Embryonic facial prominence (tissue), 1 donor: ENCODE results near the gene CYP26C1.
"Not testable (repeated sequence)": the region's sequence is repeated elsewhere in the genome, so short reads cannot be mapped to it uniquely, and the experiment has no call there.

ENCODE experiments used
- DNase-seq: peaks from one replicate; pipeline ENCODE4 v3.0.0-alpha.2; 2016; ENCODE audit errors: extremely low spot score

CYP26C1 gene

DNA sequence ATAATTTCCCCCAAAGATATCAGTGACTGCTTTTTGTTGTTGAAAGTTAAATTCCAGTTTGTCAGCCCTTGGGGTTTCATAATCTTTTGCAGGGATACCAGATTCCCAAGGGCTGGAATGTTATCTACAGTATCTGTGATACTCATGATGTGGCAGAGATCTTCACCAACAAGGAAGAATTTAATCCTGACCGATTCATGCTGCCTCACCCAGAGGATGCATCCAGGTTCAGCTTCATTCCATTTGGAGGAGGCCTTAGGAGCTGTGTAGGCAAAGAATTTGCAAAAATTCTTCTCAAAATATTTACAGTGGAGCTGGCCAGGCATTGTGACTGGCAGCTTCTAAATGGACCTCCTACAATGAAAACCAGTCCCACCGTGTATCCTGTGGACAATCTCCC lies 16.3 kb downstream of the CYP26C1 start:
- no peak for DNase-seq

DNA sequence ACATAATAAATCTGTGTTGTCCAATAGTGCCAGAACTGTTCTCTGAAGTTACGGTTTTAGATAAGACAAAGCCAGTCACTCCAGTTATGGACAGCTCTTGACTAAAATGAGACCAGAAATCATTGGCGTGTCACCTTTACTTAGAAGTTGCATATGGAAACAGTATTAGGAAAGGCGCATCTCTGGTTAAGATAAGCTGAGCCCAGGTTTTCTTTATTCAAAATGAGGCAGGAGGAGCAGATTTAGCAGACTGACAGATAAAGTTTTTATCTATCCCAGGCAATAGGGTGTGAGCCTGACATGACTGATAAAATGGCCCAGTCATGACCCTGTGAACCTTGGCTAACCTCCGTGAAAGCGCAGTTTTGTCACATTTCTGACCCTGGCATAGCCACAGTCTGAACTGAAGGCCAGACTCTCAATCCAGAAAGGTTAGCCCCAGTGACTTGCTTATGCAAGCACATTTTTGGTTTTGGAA lies 17.3 kb downstream of the CYP26C1 start:
- DNase-seq = no peak

DNA sequence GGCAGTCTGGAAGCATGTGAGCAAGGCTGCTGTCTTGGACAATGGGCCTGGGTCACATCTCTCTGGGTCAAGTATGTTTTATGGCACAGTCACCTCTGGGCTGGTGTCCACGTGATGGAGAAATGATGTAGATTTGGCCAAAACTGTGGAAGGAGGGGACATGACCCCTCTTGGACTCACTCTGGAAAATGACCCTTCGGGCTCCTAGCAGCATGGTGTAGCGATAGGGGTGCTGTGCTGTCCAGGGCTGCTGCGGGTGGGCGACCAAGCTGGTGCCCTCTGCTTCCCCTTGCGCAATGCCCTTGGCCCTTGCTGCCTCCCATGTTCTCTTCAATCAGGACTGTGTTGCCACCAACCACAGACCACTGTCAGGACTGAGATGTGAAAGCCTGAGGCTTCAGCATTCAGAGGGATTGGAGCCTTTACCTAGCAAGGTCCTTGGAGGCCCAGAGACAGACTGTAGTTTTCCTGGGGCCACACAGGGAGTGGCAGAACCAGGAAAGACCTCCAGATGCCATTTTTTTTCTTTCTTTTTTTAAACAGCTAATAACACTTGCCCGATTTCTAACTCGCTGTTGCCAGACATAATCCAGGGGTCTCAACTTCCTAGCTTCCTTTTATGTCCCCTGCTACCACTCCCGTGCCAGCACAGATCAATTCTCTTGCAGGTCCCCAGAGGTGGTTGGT lies 19.2 kb downstream of the CYP26C1 start:
- DNase-seq = no peak

DNA sequence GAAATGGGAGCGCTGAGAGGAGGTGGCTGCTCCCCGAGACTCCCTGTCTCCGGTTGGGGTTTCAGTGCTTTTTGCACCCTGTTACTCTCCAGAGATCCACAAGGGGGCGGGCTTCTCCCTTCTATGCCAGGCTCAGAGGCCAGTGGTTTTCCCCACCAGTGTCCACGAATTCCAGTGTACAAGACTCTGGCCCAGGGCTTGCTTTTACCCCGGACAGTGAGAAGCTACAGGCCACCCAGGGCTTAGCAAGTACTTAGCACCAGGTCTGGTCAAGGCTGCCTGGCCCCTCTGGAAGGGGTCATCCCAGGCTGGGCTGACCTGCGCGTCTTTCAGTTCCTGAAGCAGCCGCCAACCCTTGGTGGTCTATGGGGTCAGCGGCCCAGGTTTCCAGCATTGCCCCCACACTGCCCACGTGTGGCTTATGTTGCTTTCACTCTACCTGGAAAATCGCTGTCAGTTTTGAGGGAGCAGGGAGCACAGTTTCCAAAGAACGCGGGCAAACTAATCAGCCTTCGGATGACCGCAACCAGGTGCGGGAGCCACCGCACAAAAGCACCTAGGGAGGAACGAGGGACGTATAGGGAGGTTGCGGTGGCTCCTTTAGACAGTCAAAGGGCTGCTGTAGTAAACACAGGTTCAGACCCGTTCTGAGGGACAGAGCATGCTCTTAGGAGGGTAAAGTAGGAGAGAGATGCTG lies 19.9 kb downstream of the CYP26C1 start:
- DNase-seq = no peak

DNA sequence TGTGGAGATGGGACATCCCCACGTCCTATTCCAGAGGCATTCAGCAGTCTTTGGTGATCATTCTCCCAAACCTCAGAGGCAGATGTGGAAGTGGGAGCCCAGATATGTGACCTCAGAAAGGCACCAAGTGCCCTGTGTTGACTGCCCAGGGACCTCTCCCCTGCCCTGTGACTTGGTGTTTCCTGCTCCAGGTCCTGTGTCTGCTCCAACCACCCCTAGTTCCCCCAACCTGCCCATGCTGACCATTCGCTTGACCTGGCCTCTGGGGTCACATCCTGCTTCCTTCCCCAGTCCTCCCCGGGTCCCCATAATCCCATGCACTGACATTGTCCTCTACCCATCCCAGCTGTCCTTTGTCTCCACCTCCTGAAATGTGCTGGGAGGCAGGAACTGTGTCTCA lies 20.7 kb downstream of the CYP26C1 start:
- DNase-seq = no peak

DNA sequence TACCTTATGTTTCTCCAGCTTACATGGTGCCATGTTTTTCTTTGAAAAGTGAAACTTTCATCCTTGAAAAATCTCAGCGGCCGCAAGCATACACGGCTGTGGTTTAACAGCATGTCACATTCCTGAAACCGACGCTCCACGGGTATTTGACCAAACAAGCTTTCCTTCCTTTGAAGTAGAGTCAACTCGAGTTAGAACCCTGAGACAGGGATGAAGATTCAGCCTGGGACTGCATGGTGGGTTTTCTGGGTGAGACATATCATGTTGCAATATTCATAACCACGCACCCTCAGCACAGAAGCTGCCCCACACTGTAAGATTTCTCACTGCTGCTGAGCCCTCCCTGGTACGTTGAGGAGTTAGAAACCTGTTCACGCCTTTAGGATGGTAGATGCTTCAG lies 21.2 kb downstream of the CYP26C1 start:
- DNase-seq = no peak

DNA sequence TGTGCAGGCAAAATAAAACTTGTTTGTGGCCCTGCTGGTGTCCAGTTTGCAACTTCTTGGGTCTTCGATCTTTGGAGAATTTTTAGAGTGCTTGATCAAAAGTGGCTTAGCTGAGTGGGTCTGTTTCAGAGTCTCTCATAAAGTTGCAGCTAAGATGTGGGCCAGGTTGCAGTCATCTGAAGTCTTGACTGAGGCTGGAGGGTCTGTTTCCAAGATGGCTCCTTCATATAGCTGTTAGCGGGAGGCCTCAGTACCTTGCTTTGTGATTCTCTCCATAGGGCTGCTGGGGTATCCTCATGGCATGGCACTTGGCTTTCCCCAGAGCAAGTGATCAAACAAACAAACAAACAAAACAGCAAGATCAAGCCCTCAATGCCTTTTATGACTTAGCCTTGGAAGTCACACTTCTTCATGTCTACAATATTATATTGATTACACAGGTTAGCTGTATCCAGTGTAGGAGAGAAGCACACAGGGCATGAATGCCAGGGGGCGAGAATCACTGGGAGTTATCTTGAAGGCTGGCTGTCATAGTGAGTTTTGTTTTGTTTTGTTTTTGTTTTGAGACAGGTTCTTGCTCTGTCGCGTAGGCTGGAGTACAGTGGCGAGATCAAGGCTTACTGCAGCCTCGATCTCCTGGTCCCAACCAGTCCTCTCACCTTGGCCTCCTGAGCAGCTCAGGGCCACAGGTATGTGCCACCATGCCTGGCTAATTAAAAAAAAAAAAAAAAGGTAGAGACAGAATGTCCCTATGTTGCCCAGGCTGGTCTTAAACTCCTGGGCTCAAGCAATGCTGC lies 23.3 kb downstream of the CYP26C1 start:
- no peak for DNase-seq

DNA sequence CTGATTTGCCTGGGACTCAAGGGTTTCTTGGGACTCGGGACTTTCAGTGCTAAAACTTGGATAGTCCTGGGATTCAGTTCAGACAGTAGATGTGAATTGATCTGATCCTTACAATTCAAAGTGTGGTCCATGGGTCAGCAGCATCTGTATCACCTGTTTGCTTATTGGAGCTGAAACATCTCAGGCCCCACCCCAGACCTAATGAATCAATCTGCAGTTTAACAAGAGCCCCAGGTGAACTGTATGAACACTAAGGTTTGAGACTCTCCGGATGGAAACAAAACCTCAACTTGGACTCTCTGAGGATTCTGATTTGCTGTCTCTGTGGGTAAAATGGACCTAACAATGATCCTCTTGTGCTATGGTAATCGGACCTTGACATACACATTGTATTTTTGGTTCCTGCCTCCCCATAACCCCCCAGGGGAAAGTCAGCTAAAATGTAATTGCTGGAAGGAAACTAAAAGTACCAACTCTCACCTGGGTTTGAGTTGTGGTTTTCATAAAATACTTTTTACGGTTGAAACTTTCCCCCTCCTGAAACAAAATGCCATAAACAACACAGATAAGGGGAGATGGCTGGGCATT lies 24.8 kb downstream of the CYP26C1 start:
- no peak for DNase-seq

DNA sequence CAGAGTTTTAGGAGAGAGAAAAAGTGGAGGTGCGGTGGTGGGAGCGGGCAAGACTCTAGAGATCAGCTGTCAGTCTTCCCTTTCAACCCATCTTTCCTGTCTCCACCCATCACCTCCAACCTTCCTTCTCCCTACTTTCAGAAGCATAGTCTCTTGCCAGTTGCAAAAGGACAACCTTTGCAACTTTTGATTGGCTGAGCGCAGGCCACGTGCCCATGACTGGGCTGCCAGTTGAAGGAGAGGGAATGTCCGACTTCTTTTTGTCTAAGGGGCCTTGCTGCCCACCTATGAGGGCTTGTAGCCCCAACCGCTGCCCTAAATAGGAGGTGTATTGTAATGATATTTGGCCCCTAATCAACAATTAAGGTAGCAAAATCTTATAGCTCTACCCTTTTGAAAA lies 25.7 kb downstream of the CYP26C1 start:
- DNase-seq = no peak

DNA sequence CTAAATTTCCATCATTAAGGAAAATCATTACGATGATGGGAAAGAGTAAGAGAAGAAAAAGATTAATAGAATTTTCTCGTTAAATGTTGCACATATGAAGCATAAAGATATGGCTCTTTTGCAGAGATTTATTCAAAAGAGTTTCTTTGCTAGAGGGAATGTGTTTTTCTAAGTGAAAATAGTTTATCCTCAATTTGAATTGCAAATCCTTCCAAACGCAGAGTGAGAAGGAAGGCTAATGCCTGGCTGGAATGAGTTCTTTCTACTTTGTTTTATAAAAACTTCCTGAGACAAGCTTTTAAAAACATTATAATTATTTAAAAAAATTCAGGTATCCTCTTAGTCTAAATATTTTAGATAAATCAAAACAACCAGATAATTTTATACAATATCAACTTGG lies 27.2 kb downstream of the CYP26C1 start:
- no peak for DNase-seq

DNA sequence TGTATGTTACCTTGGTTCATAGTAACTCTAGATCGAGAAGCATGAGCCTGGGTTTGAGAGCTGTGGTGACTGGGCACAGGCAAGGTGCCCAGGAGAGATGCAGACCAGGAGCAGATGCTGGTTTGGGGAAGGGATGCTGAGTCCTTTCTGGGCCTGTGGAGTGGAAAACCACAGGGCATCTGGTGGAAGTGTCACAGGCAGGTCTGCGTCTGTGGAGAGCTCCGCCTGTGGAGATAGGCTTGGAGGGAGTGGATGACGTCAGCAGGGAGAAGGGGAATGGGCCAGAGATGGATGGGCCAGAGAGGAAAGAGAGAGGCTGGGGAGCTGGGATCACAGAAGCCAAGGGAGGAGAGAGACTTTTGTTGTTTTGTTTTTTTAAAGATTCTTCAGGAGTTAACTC lies 27.9 kb downstream of the CYP26C1 start:
- DNase-seq = no peak

DNA sequence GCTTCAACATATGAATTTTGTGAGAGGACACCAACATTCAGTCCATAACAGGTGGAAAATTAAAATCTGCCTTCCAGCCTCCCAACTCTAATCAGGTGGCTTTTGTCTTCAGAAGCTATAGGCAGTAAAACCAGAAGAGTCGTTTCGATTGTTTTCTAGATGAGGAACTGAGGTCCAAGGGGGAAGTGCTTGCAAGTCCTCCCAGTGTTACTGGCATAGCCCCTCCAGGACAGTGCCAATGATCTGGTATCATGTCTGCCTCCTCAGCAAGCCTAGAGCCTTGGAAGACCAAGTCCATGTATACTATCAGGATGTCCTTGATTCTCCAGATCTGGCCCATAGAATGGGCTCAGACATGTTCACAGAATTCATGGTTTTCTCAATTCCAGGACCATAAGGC lies 30.0 kb downstream of the CYP26C1 start:
- no peak for DNase-seq

DNA sequence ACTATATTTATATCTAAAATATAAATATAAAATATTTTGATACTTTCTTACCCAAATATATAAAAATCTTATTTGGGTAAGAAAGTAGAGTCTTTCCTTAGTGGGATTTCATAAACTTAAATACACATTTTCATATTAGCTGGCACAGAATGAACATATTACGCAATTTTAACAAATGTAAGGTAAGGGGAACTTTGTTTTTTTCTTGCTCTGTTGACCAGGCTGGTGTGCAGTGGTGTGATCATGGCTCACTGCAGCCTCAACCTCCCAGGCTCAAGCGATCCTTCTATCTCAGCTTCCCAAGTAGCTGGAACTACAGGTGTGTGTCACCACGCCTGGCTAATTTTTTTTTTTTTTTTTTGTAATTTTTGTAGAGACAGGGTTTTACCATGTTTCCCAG lies 31.4 kb downstream of the CYP26C1 start:
- no peak for DNase-seq

DNA sequence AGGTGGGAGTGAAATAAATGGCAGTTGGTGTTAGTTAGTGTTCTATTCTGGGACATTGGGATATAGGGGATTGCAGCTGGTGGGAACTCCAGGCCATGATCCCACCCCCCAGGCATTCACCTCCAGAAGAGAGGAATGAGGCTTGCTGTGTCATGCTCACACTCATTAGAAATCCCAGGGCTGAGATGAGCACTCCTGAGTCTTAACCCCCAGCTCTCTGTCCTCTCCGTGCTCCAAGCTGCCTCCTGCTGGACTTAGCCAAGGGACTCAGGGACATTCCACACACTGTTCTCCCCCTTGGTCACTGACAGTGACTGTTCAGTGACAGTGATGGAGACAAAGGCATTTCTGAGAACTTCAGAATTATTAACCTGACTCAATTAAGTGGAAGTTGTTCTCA lies 34.6 kb downstream of the CYP26C1 start:
- DNase-seq = no peak

DNA sequence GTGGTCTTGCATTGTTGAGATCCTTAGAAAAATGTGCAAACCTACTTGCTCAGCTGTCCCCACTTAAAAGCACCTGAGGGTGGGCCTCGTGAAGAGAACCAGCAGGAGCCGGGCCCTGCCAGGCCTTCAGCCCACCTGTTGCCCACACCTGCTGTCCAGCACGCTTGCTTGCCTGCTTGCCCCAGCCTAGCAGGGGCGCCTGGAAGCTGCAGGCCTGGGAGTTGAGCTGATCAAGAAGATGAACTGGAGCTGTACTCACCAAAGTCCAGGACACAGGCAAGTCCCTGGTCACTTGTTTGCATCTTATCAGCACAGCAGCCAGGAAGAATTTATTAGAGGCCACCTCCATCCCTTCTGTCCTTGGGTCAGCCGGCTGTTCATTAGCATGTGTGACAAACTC lies 36.3 kb downstream of the CYP26C1 start:
- DNase-seq = no peak

DNA sequence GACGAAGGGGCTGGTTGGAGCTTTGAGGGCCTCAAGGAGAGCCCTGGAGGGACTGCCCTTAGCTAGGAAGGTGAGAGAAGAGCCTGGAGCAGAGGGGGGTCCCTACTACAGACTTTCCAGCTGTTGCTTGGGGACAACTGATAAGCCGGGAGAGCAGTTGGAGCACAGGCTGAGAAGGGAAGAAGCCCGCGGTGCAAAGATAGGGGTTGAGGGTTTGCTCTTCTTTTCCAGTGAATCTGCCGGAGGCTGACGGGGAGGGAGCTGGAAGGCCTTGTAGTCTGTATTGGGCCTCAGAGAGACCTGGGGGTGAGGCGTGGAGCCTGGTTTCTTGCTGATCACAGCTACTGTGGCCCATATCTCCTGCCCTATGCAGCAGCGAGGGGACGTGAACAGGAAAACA lies 36.8 kb downstream of the CYP26C1 start:
- DNase-seq = no peak

DNA sequence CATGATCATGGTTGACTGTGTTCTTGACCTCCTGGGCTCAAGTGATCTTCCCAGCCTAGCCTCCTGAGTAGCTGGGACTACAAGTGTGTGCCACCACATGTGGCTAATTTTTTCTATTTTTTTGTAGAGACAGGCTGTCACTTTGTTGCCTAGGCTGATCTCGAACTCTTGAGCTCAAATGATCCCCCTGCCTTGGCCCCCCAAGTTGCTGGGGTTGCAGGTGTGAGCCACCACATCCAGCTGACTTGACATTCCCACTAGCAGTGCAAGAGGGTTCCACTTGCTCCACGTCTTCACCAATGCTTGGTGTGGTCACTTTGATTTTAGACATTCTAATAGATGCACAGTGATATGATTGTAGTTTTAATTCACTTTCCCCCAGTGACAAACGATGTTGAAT lies 38.2 kb downstream of the CYP26C1 start:
- DNase-seq = no peak

DNA sequence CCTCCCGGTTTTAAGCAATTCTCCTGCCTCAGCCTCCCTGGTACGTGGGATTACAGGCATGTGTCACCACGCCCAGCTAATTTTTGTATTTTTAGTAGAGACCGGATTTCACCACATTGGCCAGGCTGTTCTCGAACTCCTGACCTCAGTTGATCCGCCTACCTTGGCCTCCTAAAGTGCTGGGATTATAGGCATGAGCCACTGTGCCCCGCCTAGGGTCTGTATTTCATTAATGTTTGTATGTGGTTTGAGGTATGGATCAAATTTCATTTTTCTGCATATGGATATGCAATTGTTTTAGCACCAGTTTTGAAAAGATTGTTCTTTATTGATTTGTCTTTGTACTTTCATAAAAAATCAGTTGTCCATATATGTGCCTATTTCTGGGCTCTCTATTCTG lies 39.1 kb downstream of the CYP26C1 start:
- no peak for DNase-seq

DNA sequence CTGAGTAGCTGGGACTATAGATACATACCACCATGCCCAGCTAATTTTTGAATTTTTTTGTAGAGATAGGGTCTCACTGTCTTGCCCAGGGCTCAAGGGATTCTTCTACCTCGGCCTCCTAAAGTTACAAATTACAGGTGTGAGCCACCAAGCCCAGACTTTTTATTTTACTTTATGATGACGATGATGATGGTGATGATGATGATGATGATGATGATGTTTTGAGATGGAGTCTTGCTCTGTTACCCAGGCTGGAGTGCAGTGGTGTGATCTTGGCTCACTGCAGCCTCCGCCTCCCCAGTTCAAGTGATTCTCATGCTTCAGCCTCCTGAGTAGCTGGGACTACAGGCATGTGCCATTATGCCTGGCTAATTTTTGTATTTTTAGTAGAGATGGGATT lies 40.5 kb downstream of the CYP26C1 start:
- DNase-seq = not testable (repeated sequence)

DNA sequence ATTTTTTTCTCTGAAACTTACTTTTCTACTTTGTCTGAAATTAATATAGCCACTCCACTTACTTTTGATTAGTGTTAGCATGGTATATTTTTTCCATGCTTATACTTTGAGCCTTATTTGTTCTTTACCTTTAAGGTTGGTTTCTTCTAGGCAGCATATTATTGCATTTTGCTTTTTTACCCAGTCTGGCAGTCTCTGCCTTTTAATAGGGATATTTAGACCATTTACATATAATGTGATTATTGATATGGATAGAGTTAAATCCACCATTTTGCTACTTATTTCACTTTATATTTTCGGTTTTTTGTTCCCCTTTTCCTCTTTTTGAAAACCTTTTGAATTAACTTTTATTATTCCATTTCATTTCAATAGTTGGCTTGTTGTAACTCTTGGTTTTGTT lies 43.4 kb downstream of the CYP26C1 start:
- DNase-seq = no peak

DNA sequence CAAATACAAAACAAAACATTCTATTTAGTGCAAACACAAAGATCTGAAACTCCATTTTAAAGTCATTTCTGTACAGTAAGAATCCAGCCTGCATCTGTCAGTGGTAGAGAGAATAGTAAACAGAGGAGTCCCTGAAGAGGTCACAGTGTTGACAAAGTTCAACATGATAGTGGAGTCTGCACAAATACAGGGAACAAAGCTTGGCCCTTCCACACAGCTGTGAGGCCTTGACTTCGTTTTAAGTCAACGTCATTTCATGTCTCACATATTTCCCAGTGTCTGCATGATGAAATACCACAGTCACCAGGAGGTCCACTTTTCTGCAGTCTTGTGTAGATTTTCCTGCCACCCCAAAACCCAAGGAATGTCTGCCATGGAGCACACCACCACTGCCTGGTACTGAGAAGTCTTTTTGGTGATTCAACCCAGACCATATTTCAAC lies 46.1 kb downstream of the CYP26C1 start:
- no peak for DNase-seq

DNA sequence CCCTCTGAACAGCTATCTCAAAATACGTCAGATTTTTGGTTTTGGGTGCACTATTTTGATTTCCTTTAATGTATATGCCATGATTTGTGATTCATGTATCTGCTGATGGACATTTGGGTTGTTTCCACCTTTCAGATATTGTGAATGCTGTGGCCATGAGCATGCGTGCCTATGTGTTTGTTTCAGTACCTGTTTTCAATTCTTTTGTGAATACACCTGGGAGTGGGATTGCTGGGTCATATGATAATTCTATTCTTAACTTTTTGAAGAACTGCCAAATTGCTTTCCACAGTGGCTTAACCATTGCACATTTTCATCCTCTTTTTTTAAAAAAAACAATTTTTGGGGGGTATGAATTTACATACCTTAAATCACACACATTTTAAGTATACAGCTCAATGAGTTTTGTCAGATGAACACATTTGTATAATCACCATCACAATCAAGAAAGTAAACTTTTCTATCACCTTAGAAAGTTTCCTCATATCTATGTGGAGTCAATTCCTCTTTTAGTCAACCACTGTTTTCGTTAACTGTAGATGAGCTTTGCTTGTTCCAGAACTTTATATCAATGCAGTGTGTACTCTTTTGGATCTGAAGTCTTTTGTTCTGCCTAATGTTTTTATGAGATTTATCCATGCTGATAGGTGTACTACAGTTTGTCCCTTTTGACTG lies 50.0 kb downstream of the CYP26C1 start:
- DNase-seq = no peak
